MG63 (cell line): ENCODE measurements around the gene HOXC11. TPM values are rescaled to one million over a fixed set of nuclear protein-coding genes. Genes with fewer than 3 reads are reported as not detected.
A peak's percentile ranks its signal among the peaks of the same experiment; 100 is the strongest.

ENCODE experiments used
- DNase-seq: peaks from one replicate; pipeline ENCODE4 v3.0.0-alpha.2; 2020
- H3K27me3 ChIP-seq: fragments of 250-450 bp; sonication (Bioruptor Pico); 2 replicates; pipeline ENCODE4 v1.5.1; 2020; ENCODE audit warnings: mild to moderate bottlenecking, moderate library complexity
- H3K36me3 ChIP-seq: fragments of 250-450 bp; sonication (Bioruptor Pico); 2 replicates; pipeline ENCODE4 v1.5.1; 2020; ENCODE audit warnings: mild to moderate bottlenecking, moderate library complexity
- H3K4me3 ChIP-seq: fragments of 250-450 bp; sonication (Bioruptor Pico); 2 replicates; pipeline ENCODE4 v1.5.1; 2020; ENCODE audit warnings: mild to moderate bottlenecking, moderate library complexity
- H3K9me3 ChIP-seq: fragments of 250-450 bp; sonication (Bioruptor Pico); 2 replicates; pipeline ENCODE4 v1.5.1; 2020; ENCODE audit warnings: mild to moderate bottlenecking, moderate library complexity
- total RNA-seq: library from RNA; depleted of rRNA; stranded (reverse); fragments of >200 nt; shearing (Covaris generic); gene quantifications from 2 replicates; pipeline ENCODE4 v1.2.3, GENCODE V29; 2014; ENCODE audit warnings: low replicate concordance

The HOXC11 gene
- total RNA-seq, 1 experiment from 2014 or later: 1.3 TPM

GRCh38 chr12:53985994-53986685 is 13.2 kb downstream of the HOXC11 start:
- H3K36me3 ChIP-seq: peaks cover 13% of the 10 kb centered on the region
- peak overlapping the region; percentile 70 for H3K4me3 ChIP-seq
- H3K27me3 ChIP-seq: no peaks in the 10 kb centered on the region
- peak; percentile 83 for DNase-seq
- no peaks in the 10 kb centered on the region for H3K9me3 ChIP-seq

- no peaks in the 10 kb centered on the region for H3K27me3 ChIP-seq
- H3K36me3 ChIP-seq: peaks cover 18% of the 10 kb centered on the region
- no peaks in the 10 kb centered on the region for H3K9me3 ChIP-seq
- no peak for DNase-seq
- peak overlapping the region; percentile 70 for H3K4me3 ChIP-seq
Observed at GRCh38 chr12:53986686-53987483, 14.0 kb downstream of the HOXC11 start.

- H3K4me3 ChIP-seq: peak overlapping the region; percentile 70
- peaks cover 19% of the 10 kb centered on the region for H3K36me3 ChIP-seq
- no peak for DNase-seq
- H3K27me3 ChIP-seq: no peaks in the 10 kb centered on the region
- no peaks in the 10 kb centered on the region for H3K9me3 ChIP-seq
Observed at GRCh38 chr12:53987787-53988230, 14.9 kb downstream of the HOXC11 start.

GRCh38 chr12:53988541-53989226 is 15.8 kb downstream of the HOXC11 start:
- DNase-seq: no peak
- Histone ChIP-seq H3K4me3 (peak overlapping the region; percentile 70), H3K9me3 (no peaks in the 10 kb centered on the region), H3K36me3 (peaks cover 19% of the 10 kb centered on the region), H3K27me3 (no peaks in the 10 kb centered on the region)

- Histone ChIP-seq H3K36me3 (peaks cover 19% of the 10 kb centered on the region), H3K4me3 (peak overlapping the region; percentile 70), H3K9me3 (no peaks in the 10 kb centered on the region), H3K27me3 (no peaks in the 10 kb centered on the region)
- peak; percentile 73 for DNase-seq
Observed at GRCh38 chr12:53989227-53990113, 16.5 kb downstream of the HOXC11 start.

- no peak for DNase-seq
- Histone ChIP-seq H3K36me3 (peaks cover 23% of the 10 kb centered on the region), H3K9me3 (no peaks in the 10 kb centered on the region), H3K27me3 (no peaks in the 10 kb centered on the region), H3K4me3 (peak overlapping the region; percentile 70)
Observed at GRCh38 chr12:53990311-53991076, 17.6 kb downstream of the HOXC11 start.

GRCh38 chr12:53991077-53991460 is 18.1 kb downstream of the HOXC11 start:
- H3K4me3 ChIP-seq: peak overlapping the region; percentile 70
- no peaks in the 10 kb centered on the region for H3K27me3 ChIP-seq

GRCh38 chr12:53992377-53992889 is 19.5 kb downstream of the HOXC11 start:
- no peak for DNase-seq
- Histone ChIP-seq H3K27me3 (no peaks in the 10 kb centered on the region), H3K9me3 (no peaks in the 10 kb centered on the region), H3K4me3 (no peak overlapping the region), H3K36me3 (peaks cover 20% of the 10 kb centered on the region)

More at GRCh38 chr12:53991077-53991460, 18.1 kb downstream of the HOXC11 start:
- Histone ChIP-seq H3K9me3 (no peaks in the 10 kb centered on the region), H3K36me3 (peaks cover 23% of the 10 kb centered on the region)
- DNase-seq: peak; percentile 86

GRCh38 chr12:53993162-53994008 is 20.5 kb downstream of the HOXC11 start:
- peak overlapping the region; percentile 72; the same call in 1 of the 2 replicates for H3K4me3 ChIP-seq
- no peak for DNase-seq
- no peaks in the 10 kb centered on the region for H3K27me3 ChIP-seq
- no peaks in the 10 kb centered on the region for H3K9me3 ChIP-seq
- H3K36me3 ChIP-seq: peaks cover 12% of the 10 kb centered on the region

- Histone ChIP-seq H3K36me3 (peaks cover 11% of the 10 kb centered on the region), H3K4me3 (peak overlapping the region; percentile 72)
Observed at GRCh38 chr12:53994009-53994263, 21.0 kb downstream of the HOXC11 start.

GRCh38 chr12:53994264-53995001 is 21.5 kb downstream of the HOXC11 start:
- Histone ChIP-seq H3K4me3 (peak overlapping the region; percentile 72), H3K9me3 (no peaks in the 10 kb centered on the region), H3K27me3 (no peaks in the 10 kb centered on the region), H3K36me3 (peaks cover 10% of the 10 kb centered on the region)
- peak; percentile 49 for DNase-seq

More at GRCh38 chr12:53994009-53994263, 21.0 kb downstream of the HOXC11 start:
- Histone ChIP-seq H3K9me3 (no peaks in the 10 kb centered on the region), H3K27me3 (no peaks in the 10 kb centered on the region)
- no peak for DNase-seq

- H3K9me3 ChIP-seq: no peaks in the 10 kb centered on the region
- no peaks in the 10 kb centered on the region for H3K27me3 ChIP-seq
- no peak for DNase-seq
- H3K4me3 ChIP-seq: peak overlapping the region; percentile 72
- peaks cover 10% of the 10 kb centered on the region for H3K36me3 ChIP-seq
Observed at GRCh38 chr12:53995002-53995377, 22.1 kb downstream of the HOXC11 start.

- Histone ChIP-seq H3K36me3 (peaks cover 10% of the 10 kb centered on the region), H3K9me3 (no peaks in the 10 kb centered on the region), H3K4me3 (peak overlapping the region; percentile 72), H3K27me3 (no peaks in the 10 kb centered on the region)
- peak; percentile 90 for DNase-seq
Observed at GRCh38 chr12:53995378-53996239, 22.7 kb downstream of the HOXC11 start.
